A204.1 (cell line): ENCODE measurements around the gene SDHA.
"Not testable (repeated sequence)": the region's sequence is repeated elsewhere in the genome, so short reads cannot be mapped to it uniquely, and the experiment has no call there.

ENCODE experiments used
- FAIRE-seq: peaks from 2 replicates; lab custom pipeline; 2012; peaks lifted over from hg19 to GRCh38; lab: Jason Lieb, UNC

SDHA gene

DNA sequence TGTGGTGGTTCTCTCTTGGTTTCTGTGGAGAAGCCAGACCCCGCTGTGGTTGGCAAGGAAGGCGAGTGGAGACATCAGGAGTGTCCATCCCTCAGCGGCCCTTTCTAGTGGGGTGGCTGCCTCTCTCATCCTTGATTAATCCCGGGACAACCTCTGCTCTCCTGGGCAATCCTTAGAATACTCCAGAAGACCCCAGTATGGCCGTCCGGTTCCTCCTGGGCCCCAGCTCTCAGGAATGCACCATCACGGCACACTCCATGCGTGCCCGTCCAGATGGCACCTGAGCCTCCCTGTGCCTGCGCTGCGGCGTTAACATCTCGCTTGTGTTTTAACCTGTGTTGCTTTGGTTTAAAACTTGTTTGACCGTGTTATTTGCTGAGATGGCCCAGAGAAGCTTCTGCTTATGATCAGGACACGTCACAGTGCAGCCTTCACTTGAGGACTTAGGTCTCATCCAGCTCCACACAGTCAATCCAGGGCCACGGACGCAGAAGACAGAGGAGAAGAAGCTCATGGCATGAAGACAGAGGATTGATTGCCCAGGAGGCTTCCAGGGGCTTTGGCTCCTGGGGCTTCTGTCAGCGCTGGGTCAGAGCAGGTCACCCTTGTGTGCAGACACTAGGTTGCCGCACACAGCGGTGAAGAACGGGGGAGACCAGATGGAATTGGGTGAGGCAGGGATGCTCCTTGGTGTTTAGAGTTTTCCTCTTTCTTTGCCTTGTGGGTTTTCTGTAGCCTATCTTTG lies 82.7 kb downstream of the SDHA start:
- not testable (repeated sequence) for FAIRE-seq

DNA sequence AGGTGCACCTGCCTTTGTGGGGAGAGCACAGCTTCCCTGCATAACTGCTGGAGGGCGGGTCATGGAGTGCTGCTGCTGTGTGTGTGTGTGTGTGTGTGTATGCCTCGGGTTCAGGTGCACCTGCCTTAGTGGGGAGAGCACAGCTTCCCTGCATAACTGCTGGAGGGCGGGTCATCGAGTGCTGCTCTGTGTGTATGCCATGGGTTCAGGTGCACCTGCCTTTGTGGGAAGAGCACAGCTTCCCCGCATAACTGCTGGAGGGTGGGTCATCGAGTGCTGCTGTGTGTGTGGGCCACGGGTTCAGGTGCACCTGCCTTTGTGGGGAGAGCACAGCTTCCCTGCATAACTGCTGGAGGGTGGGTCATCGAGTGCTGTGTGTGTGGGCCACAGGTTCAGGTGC lies 84.3 kb downstream of the SDHA start:
- not testable (repeated sequence) for FAIRE-seq

DNA sequence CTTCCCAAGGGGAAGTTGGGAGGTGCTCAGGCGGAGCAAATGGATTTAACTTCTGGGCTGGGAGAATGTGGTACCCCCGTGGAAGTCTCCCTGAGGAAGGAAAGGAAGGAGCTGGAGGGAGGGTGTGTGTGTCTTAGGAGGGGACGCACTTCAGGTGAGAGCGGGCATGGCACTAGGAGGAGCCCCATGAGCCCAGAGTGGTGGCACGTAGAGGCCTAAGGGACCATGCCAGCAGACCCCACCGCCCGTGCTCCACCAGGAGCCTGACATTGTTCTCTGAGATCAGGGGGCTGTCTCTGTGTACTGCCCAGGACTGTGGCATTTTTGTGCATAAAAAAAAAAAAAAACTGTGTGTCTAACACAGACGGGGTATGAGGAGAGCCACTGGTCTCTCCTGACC lies 84.8 kb downstream of the SDHA start:
- no peak for FAIRE-seq

DNA sequence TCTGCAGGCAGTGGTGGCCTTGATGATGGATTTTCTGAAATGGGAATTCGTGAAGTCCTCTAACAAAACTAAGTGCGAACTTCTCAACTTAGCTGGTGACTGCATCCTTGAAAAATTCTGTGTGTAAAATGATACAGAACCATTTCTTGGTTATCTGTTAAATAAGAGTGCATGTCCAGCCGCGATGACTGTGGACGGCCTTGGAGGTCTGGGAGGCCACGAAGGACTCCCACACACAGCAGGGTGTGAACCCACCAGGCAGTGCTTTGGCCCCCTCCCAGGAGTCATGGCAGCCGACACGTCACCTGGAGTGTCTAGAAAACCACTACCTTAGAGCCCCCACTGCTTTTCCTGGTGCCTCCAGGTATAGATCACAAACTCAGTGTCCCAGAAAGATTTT lies 85.6 kb downstream of the SDHA start:
- FAIRE-seq: not testable (repeated sequence)

DNA sequence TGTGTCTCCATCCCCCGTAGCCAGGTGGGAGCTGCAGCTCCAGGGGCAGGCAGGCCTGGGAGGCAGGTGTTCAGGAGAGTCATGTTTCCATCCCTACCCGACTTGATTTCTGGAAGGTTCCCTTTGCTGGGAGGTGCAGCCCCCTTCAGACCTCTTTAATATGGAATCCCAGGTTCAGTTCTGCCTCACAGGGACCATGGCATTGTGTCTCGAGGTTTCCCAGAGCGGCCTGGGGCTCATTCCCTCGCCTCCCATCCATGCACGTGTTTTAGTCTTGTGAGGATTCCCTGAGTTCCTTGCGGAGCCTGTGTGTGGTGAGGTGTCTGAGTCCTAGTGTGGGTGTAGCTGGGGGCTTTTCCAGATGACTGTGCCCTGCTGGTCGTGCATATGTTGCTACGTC lies 86.9 kb downstream of the SDHA start:
- no peak for FAIRE-seq

DNA sequence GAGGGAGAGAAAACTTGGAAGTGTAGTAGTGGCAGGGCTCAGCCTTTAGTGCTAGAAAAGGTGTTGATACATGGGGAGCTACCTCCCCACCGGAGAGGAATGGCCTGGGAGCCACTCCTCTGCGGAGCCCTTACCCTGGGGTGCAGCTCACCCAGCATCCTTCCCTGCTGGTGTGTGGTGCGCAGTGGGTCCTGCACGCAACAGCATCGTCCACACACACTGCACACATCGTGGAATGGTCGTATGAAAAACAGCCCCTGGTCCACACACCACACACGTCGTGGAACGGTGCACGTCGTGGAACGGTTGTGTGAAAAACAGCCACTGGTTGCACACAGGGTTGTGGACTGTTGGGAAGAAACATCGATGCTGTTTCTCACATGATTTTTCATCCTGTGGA lies 87.3 kb downstream of the SDHA start:
- FAIRE-seq: no peak

DNA sequence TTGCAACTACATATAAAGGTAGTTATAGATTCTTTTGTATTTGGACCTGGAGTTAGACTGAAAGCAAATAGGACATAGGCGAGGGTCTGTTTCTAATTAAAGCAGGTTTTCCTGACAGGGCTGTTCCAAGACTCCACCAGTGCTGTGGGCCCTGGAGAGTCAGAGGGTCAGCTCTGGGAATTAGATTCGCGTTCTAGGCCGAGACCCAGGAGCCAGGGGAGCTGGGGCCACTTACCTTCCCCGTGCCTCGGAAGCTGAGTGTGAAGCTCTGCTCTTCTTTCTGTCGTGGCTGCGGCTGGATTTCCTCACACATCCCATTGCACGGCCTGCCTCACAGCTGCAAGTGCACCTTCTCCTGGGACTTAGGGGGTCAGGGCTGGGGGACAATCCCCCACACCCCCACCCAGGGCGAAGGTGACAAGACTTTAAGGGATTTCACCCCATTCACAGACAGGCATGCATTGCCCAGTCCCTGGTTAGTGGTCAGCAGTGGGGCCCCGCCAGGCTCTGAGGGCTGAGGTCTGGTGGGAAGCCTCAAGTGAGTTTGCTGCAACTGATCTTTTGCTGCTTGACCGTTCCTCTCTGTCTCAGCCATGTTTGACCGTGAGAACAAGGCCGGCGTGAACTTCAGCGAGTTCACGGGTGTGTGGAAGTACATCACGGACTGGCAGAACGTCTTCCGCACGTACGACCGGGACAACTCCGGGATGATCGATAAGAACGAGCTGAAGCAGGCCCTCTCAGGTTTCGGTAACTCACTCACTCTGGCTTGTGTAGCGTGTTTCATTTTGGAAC lies 88.1 kb downstream of the SDHA start:
- no peak for FAIRE-seq
